NCI-H2029 treated with DMSO at 0.1 percent for 48 hours (cell line): Measurements from ENCODE around the gene TMEM266.
"Not testable (repeated sequence)": the region's sequence is repeated elsewhere in the genome, so short reads cannot be mapped to it uniquely, and the experiment has no call there.

ENCODE experiments used
- DNase-seq: peaks from one replicate; lab custom pipeline; 2025; lab: John Stamatoyannopoulos, UW

TMEM266 gene, protein sequence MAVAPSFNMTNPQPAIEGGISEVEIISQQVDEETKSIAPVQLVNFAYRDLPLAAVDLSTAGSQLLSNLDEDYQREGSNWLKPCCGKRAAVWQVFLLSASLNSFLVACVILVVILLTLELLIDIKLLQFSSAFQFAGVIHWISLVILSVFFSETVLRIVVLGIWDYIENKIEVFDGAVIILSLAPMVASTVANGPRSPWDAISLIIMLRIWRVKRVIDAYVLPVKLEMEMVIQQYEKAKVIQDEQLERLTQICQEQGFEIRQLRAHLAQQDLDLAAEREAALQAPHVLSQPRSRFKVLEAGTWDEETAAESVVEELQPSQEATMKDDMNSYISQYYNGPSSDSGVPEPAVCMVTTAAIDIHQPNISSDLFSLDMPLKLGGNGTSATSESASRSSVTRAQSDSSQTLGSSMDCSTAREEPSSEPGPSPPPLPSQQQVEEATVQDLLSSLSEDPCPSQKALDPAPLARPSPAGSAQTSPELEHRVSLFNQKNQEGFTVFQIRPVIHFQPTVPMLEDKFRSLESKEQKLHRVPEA

DNA sequence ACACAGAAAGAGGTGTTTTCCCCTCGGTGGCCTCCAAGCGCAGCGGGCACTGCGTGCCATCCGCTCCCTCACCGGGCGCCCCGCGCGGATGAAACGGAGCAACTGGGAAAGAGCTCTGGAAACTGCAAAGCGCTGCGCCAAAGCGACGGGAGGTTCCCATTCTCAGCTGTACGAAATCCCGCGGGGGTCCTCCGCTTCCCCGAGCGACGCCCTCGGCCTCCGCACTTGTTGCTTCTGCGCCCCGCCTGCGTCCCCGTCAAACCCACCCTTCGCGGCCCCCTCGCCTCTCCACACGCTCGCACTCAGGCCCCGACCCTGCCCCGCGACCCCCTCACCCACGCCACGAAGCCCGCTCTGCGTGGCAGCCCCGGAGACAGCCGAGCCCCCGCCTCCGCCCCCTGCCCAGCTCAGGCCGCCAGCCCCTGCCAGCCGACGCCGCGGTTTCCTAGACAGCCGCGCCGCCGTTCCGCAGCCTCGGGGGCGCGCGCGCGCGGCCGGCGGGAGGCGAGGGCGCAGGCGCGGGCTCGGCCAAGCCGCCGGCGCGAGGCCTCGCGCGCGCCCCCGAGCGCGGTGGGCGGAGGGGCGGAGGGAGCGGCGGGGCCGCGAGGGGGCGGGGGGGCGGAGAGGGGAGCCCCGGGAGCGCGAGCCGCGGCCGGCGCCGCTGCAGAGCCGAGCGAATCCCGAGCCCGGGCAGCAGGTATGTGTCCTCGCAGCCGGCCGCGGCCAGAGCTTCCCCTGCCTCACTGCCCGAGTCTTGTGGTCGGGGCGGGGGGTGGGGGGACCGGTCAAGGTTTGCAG lies at the start of gene TMEM266:
TMEM266 (plus strand) TSS at position 666 of the 798 bp plus-strand sequence. CDS start 74,279 bp downstream, outside the sequence.
- DNase-seq: no peak

DNA sequence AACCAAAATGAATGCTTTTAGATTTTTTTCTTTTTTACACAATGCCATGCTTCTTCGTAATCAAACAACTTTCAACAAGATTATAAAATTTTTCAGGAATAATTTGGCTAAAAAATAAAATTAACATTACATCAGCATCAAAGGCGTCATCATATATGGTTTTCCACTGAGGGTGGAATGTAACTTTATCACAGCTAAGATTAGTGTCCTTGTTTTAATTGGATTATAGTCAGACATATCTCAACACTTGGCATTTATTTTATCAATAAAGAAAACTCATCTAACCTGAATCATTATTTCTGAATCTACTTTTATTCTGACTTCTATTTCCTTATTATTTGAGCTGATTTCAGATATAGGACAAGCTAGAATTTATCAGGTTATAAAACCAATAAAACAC lies 49.2 kb upstream of the TMEM266 start:
- no peak for DNase-seq

DNA sequence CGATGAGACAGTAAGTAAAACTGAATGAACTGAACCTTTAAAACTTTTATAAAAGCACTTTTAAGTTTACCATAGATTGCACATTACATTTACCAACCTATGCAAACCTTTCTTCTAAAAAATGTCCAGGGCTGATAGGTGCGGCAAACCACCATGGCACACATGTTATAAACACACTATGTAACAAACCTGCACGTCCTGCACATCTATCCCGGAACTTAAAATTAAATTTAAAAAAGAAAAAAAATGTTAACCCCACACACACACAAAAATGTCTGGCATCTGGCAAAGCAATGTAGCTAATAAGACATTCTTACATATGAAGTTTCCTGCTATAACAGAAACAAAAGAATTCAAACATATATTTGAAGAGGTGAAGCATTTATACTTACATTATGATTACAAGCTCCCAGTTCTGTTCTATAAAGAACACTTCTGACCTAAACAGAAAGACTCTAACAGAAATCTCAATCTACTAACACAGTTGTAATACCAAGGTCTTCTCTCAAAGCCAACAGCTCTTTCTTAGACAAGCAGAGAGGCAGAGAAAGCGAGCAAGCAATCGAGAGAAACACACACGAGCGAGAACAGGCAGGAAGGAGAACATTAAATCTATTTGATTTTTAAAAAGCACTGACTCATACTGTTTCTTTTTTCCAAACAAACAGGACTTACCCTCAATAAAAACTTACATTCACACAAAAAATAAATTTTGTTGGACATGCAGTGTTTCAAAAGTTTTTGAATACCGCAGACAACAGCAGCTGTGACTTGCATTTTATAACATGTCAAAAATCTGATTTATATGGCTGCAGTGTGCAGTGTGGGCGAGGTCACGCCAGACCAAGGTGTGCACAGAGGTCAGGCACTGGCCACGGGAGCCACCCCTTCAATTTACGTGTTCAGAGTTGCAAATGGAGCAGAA lies 47.9 kb upstream of the TMEM266 start, which contains the start of gene NRG4:
NRG4 (minus strand) TSS at position 798 of the 925 bp plus-strand sequence. CDS start 1,194 bp downstream, outside the sequence.
- DNase-seq: no peak

DNA sequence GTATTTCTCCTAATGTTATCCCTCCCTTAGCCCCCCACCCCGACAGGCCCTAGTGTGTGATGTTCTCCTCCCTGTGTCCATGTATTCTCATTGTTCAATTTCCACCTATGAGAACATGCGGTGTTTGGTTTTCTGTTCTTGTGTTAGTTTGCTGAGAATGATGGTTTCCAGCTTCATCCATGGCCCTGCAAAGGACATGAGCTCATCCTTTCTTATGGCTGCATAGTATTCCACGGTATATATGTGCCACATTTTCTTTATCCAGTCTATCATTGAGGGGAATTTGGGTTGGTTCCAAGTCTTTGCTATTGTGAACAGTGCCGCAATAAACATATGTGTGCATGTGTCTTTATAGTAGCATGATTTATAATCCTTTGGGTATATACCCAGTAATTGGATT lies 46.3 kb upstream of the TMEM266 start:
- not testable (repeated sequence) for DNase-seq

DNA sequence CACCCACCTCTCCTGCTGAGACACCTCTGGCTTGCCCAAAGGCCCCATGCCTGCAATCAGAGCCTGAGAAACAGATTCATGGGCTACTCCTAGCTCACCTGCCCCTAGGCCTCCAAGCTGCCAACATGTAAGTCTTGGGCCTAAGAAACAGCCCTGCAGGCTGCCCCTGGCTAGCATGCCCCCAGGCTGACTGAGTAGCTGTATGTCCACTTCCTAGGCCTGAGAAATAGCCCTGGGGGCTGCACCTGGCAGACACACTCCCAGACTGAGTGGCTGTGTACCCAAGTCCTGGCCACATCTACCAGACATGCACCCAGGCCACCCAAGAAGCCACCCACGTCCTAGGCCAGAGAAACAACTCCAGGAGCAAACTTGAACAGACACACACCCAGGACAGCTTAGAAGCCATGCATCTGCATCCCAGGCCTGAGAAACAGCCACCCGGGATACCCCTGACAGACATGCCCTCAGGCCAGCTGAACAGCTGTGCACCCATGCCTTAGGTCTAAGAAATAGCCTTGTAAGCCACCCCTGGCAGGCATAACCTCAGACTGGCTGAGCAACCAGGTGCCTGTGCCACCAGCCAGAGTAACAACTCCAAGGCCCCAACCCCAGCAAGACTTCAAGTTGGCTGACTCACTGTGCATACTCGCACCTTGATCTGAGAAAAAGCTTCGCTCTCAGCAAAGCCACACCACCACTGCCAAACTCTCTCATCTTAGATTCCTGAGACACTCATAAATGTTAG lies 35.6 kb upstream of the TMEM266 start:
- DNase-seq: no peak

DNA sequence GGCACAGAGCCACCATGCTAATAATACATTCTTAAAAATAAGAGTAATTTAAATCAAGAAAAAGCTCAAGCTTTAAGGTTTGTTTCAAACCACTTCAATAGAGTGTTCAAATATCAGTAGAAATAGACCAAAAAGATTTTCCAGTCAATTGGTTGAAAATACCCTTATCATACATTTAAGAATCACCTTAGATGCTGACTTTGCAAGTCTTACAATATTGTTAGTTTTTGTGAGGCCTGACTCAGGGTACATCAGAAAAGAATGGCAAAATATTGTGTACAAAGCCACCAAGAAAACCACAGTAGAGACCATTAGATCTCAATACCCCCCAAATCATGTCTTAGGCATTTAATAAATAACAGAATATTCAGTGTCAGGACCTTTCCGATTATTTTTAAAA lies 27.7 kb upstream of the TMEM266 start:
- DNase-seq: no peak

DNA sequence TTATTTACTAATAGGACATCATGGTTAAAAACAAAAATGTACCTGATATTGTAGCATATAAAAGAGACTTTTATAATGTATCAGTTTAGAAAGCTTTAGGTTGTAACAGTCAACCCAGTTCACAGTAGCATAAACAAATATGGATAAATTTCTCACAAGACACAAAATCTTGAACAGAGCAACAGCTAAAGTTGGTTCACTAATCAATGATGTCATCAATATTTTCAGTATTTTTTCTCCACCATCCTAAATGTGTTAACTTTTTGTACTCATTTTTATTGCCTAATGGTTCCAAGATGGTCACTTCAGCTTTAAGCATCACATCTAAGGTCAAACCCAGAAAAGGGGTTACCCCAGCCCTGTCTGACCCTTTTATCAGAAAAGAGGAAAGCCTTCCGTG lies 26.3 kb upstream of the TMEM266 start:
- no peak for DNase-seq

DNA sequence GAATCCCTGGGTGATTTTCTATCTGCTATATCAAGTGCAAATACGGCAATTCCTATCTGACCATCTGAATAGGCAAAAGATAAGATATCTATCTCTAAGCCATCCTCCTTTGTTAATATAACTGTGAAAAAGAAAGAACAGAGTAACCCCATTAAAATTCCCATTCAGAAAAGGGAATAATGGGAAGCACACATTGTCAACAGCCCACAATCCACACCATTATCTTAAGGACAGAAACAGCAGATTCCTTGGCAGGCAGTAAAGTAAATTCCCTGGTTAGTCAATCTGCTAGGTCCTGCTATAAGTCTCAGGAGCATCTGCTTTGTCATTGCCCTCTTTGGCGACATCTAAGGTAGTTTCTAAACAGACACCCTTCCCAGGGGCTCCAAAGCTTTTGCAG lies 25.7 kb upstream of the TMEM266 start:
- no peak for DNase-seq

DNA sequence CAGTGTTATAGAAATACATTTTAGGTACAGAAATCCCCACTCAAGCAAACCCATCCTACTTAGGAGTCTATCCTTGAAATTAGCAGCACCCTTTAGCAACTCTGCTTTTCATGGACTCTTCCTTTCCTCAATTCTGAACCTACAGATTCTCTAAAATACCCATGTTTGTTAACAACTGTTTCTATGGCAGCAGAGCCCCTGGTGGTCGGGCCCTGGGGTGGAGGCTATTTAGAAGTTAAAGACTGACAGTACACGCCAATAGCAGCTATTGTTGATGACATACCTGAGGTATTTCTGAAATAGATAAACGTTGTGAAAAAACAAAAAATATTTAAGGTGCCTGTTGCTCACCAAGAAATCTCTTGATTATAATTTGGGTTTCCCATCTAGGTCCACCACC lies 24.2 kb upstream of the TMEM266 start:
- DNase-seq: no peak

DNA sequence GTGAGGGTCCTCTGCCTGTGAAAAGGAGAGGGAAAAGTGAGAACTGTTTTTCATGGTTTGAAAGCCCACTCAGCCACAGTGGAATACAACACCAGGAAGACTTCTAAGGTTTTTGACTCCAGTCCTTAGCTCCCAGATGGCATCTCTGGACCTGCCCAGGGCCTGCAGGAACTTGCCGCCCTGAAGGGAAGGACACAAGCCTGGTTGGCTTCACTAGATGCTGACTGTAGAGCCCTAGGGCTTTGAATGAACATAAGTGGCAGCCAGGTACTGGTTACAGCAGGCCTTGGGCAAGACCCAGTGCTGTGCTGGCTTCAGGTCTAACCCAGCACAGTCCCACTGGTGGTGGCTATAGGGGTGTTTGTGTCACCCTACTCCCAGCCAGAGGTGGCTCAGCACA lies 21.3 kb upstream of the TMEM266 start:
- DNase-seq: no peak

DNA sequence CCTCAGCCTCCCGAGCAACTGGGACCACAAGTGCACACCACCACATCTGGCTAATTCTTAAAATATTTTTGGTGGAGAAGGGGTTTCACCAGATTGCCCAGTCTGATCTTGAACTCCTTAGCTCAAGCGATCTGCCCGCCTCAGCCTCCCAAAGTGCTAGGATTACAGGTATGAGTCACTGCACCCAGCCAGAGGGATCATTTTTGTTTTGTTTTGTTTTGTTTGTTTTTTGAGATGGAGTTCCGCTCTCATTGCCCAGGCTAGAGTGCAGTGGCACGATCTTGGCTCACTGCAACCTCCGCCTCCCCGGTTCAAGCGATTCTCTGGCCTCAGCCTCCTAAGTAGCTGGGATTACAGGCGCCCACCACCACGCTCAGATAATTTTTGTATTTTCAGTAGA lies 5.6 kb upstream of the TMEM266 start:
- not testable (repeated sequence) for DNase-seq

DNA sequence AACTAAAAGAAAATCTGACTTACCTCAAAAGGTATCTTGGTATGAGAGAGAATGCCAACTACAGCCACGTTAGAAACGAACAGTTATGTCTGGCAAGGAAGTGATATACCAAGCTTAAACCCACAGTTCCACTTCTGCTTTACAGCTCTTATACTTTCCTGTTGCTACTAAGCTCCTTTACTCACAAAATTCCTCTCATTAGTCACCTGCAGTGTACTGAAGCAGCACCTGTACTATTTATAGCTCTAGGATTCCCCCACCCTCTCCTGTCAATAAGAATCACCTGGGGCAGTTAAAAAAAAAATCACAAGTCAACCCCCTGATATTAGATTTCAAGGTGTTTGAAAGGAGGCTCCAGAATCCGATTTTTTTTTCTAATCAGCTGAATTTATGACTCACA lies 2.9 kb upstream of the TMEM266 start:
- DNase-seq: no peak

DNA sequence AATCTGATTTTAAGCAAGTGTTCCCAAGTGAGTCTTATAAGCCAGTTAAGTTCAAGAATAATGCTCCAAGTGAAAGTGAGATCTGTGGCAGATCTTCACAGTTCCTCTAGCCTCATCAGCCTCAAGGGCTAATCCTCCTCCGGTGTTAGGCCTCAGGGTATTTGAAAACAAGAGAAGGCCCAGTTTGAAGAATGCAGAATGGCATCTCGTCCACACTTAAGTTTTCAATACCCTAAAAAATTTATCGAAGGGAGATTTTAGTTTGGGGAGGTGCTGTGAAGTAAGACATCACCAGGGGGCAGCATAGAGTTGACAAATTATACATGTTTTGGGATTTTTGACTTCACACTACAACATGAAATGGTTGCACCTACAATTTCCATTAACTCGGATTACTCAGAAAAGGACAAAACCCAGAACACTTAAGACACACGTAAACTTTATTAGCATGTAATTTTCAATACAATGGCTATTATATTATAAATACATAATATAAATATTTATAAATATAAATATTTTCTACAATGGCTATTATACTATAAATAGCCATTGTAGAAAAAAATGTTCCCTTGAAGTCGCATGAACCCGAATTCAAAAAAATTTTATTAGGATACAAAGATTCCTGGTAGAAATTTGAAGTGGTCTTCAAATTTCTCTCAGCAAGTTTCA lies 2.3 kb upstream of the TMEM266 start:
- no peak for DNase-seq

DNA sequence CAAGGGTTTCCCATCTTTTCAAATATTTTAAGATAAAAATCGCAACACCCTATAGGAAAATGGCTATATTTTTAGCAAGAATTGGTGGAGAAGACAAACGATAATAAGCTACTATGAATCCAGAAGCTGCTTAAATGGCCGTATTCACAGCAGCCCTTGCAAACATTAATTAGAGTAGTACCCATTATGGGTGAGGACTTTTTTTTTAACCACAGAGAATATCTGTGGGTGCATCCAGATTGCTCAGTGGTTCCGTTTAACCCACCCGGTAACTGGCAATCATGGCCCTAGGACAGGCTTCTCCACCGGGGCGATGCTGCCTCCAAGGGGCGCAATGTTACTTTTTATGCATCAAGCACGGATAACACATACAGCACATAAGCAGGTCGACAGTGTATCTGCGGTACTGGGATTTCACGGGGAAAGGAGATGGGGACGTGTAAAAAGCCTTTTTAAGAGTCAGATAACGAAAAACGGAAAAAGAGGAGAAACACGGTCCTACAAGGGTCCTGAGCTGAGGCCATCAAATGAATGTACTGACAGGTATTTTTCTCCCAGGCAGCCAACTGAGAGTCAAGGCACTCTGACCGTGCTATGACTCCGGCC lies 968 bp upstream of the TMEM266 start:
- no peak for DNase-seq

DNA sequence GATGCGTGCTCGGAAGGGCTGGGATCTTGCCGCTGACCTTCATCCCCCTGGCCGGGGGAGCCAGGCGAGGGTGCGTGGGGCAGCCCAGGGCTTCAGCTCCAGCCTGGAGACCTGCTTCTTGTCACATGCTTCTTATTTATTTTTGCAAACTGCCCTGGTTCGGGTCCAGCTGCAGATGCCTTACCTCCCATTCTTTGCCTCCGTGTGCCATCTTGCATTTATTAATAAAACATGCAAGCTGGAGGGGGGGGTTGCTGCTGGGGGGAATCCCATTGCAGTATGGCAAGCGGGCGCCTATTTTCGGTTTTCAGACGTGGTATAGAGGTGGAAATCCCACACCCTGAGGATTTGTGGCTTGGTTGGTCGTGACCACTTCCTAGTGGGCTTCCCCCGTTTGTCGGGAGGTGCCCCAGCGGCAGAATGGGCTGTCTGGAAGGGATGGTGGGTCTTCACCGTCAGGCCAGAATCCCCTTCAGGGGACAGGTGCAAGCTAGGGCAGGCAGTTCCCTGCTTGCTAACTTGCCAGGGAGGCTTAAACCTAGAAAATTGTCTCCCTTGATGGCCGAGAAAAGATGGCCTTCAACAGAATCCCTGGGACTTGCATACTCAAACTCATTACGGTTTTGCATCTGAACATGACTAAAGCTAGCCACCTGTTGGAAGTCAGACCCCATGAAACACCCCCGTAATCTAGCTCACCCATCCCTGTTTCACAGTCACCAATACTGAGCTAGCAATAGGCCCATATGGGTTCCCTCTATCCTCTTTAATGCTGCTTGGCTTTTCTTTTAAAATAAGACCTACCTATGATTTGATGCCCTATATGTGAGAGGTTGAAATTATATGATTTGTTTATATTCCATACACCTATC lies 569 bp downstream of the TMEM266 start:
- DNase-seq: no peak

DNA sequence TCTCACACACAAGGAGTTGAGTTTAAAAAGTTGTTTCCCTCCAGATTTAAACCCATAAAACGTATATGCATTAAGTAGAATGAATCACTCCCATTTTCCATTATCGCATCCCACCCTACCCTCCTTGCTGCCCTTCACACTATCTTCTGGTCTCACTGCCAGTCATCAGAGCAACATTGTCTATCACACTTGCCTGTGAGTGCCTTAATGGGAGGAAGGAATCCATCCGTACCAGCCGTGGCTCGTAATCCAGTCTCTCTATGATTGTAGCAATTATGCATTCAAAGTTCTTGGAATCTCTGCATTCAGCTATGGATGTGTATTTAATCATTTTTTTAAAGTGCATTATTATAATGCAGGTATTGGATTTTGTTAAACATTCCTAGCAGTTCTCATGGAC lies 1.9 kb downstream of the TMEM266 start:
- DNase-seq: no peak

DNA sequence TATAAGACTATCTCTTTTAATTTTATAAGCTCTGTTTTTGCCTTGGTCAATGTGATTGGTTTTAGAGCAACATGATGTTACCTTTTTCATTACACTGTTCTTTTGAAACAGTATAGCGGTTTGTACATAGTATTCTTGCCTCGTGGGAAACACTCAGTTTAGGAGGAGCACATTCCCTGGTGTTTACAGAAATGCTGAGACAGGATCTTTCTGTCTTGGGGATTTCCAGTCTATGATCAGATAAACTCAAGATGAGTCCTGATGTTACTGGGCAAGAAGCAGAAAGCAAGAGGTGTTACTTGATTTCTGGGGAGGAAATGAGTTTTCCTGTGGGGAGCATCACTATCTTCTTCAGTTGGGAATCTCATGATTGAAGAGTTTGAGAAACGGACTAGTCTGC lies 2.5 kb downstream of the TMEM266 start:
- no peak for DNase-seq

DNA sequence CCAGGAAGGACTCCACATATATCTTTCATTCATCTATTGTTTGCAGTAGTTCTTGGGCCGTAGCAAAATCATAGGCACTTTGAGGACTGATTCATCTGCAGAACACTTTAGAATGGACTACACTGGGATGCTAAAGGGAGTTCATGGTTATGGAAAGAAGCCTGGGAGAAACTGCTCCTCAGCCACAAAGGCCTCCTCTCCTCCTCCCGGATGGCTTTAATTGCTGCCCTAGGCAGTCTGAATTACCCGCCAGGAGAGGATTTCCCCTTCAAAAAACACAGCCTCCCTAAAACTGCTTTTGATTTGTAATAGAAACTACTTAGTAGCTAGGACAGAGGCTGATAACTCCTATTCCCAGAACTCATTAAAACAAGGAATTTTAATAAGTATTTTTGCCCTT lies 4.6 kb downstream of the TMEM266 start:
- DNase-seq: no peak

DNA sequence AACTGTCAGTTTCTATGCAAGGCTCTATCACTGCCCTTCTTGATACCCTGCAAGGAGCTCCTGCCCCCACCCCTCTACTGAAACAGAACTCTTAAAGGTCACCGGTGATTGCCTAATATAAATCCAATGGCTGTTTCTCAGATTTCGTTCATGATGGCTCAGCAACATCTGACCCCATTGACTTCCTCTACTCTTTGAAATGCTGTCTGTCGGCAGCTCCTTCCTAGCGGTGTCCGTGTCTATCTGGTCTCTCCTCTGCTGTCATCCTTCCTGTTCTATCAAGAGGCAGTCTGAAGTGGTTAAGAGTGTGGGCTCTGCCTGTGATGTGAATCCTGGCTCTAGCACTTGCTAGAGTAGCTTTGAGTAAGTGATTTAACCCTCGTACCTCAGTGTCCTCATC lies 5.5 kb downstream of the TMEM266 start:
- DNase-seq: no peak
